Smooth muscle cell of the coronary artery (primary cell): ENCODE results near the gene FST. TPM values are rescaled to one million over a fixed set of nuclear protein-coding genes. Genes with fewer than 3 reads are reported as not detected.

Experiments
- total RNA-seq: library from RNA; depleted of rRNA; stranded (reverse); fragments of >200 nt; gene quantifications from 2 replicates; pipeline ENCODE4 v1.2.3, GENCODE V29; 2014; ENCODE audit warnings: low replicate concordance

FST gene
- 38.1 and 73.2 TPM in 2 replicates for total RNA-seq

DNA sequence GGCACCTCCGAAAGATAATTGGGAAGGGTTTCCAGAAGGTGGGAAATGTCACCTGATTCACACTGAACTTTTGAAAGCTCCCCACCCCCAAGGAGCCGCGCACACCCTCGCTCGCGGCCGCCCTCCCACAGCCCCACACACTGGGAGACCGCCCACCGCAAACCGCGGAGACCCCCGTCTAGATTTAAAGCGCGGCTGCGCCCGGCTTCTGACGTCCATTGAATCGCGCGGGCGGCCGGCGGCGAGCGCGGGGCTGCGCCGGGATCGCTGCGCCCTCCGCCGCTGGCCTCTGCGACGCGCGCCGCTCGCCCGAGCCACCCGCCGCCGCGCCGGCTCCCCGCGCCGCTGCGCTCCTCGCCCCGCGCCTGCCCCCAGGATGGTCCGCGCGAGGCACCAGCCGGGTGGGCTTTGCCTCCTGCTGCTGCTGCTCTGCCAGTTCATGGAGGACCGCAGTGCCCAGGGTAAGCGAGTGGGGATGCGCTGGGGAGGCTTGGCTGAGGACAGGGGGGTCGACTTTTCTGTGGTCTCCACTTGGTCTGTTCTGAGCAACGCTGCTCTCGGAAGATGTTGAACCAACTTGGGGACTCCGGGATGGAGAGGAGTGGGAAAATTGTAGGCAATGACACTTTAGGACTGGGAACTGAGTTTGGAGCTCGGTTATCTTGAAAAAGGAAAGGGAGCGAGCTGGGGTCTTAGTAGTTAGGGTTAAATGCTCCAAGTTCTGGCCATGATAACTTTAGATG lies at the start of gene FST:
FST (plus strand) TSS at position 214 of the 743 bp plus-strand sequence; CDS start at position 377, 163 bp downstream.

Other genes starting within 250 kb of the FST start
- gene NDUFS4, start 80.0 kb downstream of the FST start, total RNA-seq = 111 and 135 TPM in 2 replicates